Heart right ventricle (tissue), 16 donors: ENCODE data around the gene MBNL2. TPM values are rescaled to one million over a fixed set of nuclear protein-coding genes. Genes with fewer than 3 reads are reported as not detected.

Experiments used
- ATAC-seq, 8 donors: fragments of 200-7000 bp; cut with Tn5 transposase; one replicate each; pipeline ENCODE4 v1.9.1; 2020; ENCODE audit warnings: mild to moderate bottlenecking in 8 of 8, moderate library complexity in 8 of 8, moderate number of reproducible peaks in 1 of 8
- DNase-seq, 2 donors: peaks; one replicate each; pipeline ENCODE4 v3.0.0-alpha.2; 2020
- H3K27ac ChIP-seq, 10 donors: fragments of 200-600 bp; sonication (generic) in 2 of 10; one replicate each; pipeline versions ENCODE4 v1.5.0 to v1.8.0; 2020 to 2022; ENCODE audit warnings: mild to moderate bottlenecking in 3 of 10
- H3K27me3 ChIP-seq, 7 donors: fragments of 200-600 bp; one replicate each; pipeline ENCODE4 v1.8.0; 2021 to 2022; ENCODE audit warnings: mild to moderate bottlenecking in 2 of 7
- H3K36me3 ChIP-seq, 9 donors: fragments of 200-600 bp; sonication (generic) in 1 of 9; one replicate each; pipeline versions ENCODE4 v1.5.0 to v1.8.0; 2020 to 2022; ENCODE audit warnings: mild to moderate bottlenecking in 2 of 9
- H3K4me1 ChIP-seq, 9 donors: fragments of 200-600 bp; sonication (generic) in 1 of 9; one replicate each; pipeline versions ENCODE4 v1.5.0 to v1.8.0; 2020 to 2022; ENCODE audit warnings: mild to moderate bottlenecking in 4 of 9
- H3K4me3 ChIP-seq, 10 donors: fragments of 200-600 bp; sonication (generic) in 2 of 10; one replicate each; pipeline versions ENCODE4 v1.5.0 to v1.8.0; 2020 to 2022; ENCODE audit warnings: mild to moderate bottlenecking in 7 of 10, moderate library complexity in 2 of 10
- H3K9me3 ChIP-seq, 11 donors: fragments of 200-600 bp in 10 of 11; sonication (generic) in 2 of 11; one replicate each; pipeline versions ENCODE4 v1.5.0 to v1.8.0; 2013 to 2022; ENCODE audit warnings: mild to moderate bottlenecking in 2 of 11, control low read depth in 1 of 11, moderate library complexity in 1 of 11
- CTCF ChIP-seq, 9 donors: fragments of 200-600 bp; sonication (generic) in 2 of 9; IDR thresholded peaks; one replicate each; pipeline versions ENCODE4 v1.5.0 to v1.8.0; 2021 to 2022; ENCODE audit warnings: antibody characterized with exemption in 9 of 9, mild to moderate bottlenecking in 5 of 9, moderate library complexity in 1 of 9
- WGBS, 2 donors: extraction: QIAGEN DNeasy Blood & Tissue Kit; methylation state at CpG; one replicate each; pipeline ENCODE4 v1.1.7; 2013; ENCODE audit warnings: inconsistent platforms in 1 of 2; 5-methylcytosine and 5-hydroxymethylcytosine counted together
- intact Hi-C, 10 donors: fragments of 100-400 bp; cut with DNase I; formaldehyde crosslinking; loops; one replicate each; pipeline versions ENCODE4 v1.11.1 to v1.14.2; 2022
- polyA plus RNA-seq, 2 donors: library from polyadenylated mRNA; stranded (reverse); fragments of 200-250 nt; gene quantifications; one replicate each; pipeline ENCODE4 v1.2.3, GENCODE V29; 2013
- total RNA-seq, 10 donors: library from RNA; stranded (reverse); fragmentation: NEBNext Ultra II Directional in 3 of 10; extraction: Animal tissue kit (Norgen Biotek cat#: 25700) in 3 of 10; gene quantifications; one replicate each; pipeline versions ENCODE4 v1.2.1 to v1.2.4, GENCODE V29; 2021 to 2023
- donor health status: Arrhythmogenic right ventricular cardiomyopathy.
- donor health status: ischemic (EF 13 %, LVEDD 7.1; RV severe dilation, severe dysfunction).
- donor health status: healthy with polysubstance abuse.
- donor health status: DM: no; HTN: yes; CAD: no.
- donor health status: DM: no; HTN: no; CAD: no.
- donor health status: ischemic (EF 25% LVEDD 6.9; RV normal size, moderate dysfunction).
- donor health status: ischemic (EF 25% LVEDD 5.7; RV mildly dilated, moderate dysfunction).
- donor health status: healthy.
- donor health status: DM: yes; HTN: yes; CAD: no.
- donor health status: Ischemic cardiomyopathy.
- donor health status: ischemic (EF 35%, LVEDD 5.7; RV mildly dilated, moderate dysfunction).
- donor health status: nonischemic (EF 11% LVEDD 7.7; RV severe dilation, severe dysfunction).
- donor health status: DM: yes; HTN: yes; CAD: no.
- donor health status: PGD.
- donor health status: ischemic (EF 29% LVEDD 5.4; RV normal size, mild dysfunction).
- donor health status: nonischemic (EF 23%, LVEDD 6.1; RV moderate dilation, normal function).

The MBNL2 gene
- total and polyA plus RNA-seq, 12 donors, result 17.2 to 95.0 (median 83.2) TPM

- Histone ChIP-seq H3K27me3 (no peaks in the 10 kb centered on the region), H3K36me3 (peaks cover 0 to 77% (median 10%) of the 10 kb centered on the region in 9 donors), H3K4me3 (no peak overlapping the region), H3K27ac (no peak overlapping the region), H3K4me1 (peaks cover 0 to 10% (median 8%) of the 10 kb centered on the region in 9 donors), H3K9me3 (no peaks in the 10 kb centered on the region)
- DNase-seq, result no peak
- no peak for TF ChIP-seq CTCF (IDR thresholded peaks at IDR 0.05)
- intact Hi-C loops, result no loop called here
- no peak for ATAC-seq
- WGBS, 2 donors, result 98% methylated on average over 6 of the region's 6 CpGs
Measured at GRCh38 chr13:97373787-97374186, 151.7 kb downstream of the MBNL2 start.

- H3K27ac ChIP-seq, result no peak overlapping the region
- no peak for DNase-seq
- no peak overlapping the region for H3K4me3 ChIP-seq
- intact Hi-C loops, result no loop called here
- no peak for ATAC-seq
- WGBS, 2 donors, result 93 to 94% methylated on average over 6 of the region's 6 CpGs
- peaks cover 0 to 86% (median 10%) of the 10 kb centered on the region in 9 donors for H3K36me3 ChIP-seq
- H3K27me3 ChIP-seq, result no peaks in the 10 kb centered on the region
- no peak for TF ChIP-seq CTCF (IDR thresholded peaks at IDR 0.05)
- peaks cover 0 to 3% (median 0%) of the 10 kb centered on the region in 9 donors for H3K4me1 ChIP-seq
- no peaks in the 10 kb centered on the region for H3K9me3 ChIP-seq
Measured at GRCh38 chr13:97376981-97377380, 154.8 kb downstream of the MBNL2 start.

- intact Hi-C loops, result no loop called here
- DNase-seq (no peak), ATAC-seq (no peak)
- no peaks in the 10 kb centered on the region for H3K27me3 ChIP-seq
- H3K36me3 ChIP-seq, result peaks cover 0 to 90% (median 10%) of the 10 kb centered on the region in 9 donors
- no peak overlapping the region for H3K27ac ChIP-seq
- WGBS, 2 donors, result 92% methylated on average over 5 of the region's 5 CpGs
- TF ChIP-seq CTCF (IDR thresholded peaks at IDR 0.05), result no peak
- H3K4me1 ChIP-seq, result peaks cover 0 to 16% (median 3%) of the 10 kb centered on the region in 9 donors
- H3K9me3 ChIP-seq, result no peaks in the 10 kb centered on the region
- H3K4me3 ChIP-seq, result no peak overlapping the region
Measured at GRCh38 chr13:97379386-97379785, 157.3 kb downstream of the MBNL2 start.

- Histone ChIP-seq H3K4me3 (no peak overlapping the region), H3K27me3 (no peaks in the 10 kb centered on the region), H3K27ac (no peak overlapping the region), H3K36me3 (peaks cover 0 to 79% (median 4%) of the 10 kb centered on the region in 9 donors), H3K4me1 (peaks cover 0 to 29% (median 15%) of the 10 kb centered on the region in 9 donors), H3K9me3 (no peaks in the 10 kb centered on the region)
- intact Hi-C loops, result no loop called here
- 76 to 83% methylated on average over 6 of the region's 6 CpGs for WGBS, 2 donors
- no peak for ATAC-seq
- TF ChIP-seq CTCF (IDR thresholded peaks at IDR 0.05), result no peak
- no peak for DNase-seq
Measured at GRCh38 chr13:97380696-97381095, 158.6 kb downstream of the MBNL2 start.
